Upper lobe of left lung (tissue), 4 donors: ENCODE measurements around the gene CLK4.

ENCODE experiments used
- POLR2AphosphoS5 ChIP-seq, 2 donors: sonication (generic); formaldehyde crosslinking; IDR thresholded peaks; one replicate each; pipeline ENCODE4 v1.5.1; 2017; ENCODE audit warnings: antibody characterized with exemption in 2 of 2
- TF ChIP-seq, protein P1 (sequence below), 6 experiments: fragments of 450-650 bp in 4 of 6; fragments of 200-600 bp in 2 of 6; sonication (generic) in 2 of 6; IDR thresholded peaks; one replicate each; pipeline ENCODE4 v1.5.1; 2016 to 2019; ENCODE audit warnings: antibody characterized with exemption in 6 of 6

DNA sequence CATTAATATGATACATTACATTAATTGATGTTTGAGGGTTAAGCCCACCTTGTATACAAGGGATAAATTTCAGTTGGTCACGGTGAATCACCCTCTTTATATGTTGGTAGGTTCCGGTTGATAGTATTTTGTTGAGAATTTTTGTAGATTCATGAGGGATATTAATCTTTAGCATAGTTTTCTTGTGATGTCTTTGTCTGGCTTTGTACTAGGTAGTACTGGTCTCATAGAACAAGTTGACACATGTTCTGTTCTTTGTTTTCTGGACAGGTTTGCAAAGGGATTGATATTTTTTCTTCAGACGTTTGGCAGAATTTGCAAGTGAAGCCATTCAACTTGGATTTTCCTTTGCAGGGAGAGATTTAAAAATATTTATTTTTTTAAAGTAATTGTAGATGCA, 49.1 kb upstream of the CLK4 start:
- TF ChIP-seq, protein P1, sequence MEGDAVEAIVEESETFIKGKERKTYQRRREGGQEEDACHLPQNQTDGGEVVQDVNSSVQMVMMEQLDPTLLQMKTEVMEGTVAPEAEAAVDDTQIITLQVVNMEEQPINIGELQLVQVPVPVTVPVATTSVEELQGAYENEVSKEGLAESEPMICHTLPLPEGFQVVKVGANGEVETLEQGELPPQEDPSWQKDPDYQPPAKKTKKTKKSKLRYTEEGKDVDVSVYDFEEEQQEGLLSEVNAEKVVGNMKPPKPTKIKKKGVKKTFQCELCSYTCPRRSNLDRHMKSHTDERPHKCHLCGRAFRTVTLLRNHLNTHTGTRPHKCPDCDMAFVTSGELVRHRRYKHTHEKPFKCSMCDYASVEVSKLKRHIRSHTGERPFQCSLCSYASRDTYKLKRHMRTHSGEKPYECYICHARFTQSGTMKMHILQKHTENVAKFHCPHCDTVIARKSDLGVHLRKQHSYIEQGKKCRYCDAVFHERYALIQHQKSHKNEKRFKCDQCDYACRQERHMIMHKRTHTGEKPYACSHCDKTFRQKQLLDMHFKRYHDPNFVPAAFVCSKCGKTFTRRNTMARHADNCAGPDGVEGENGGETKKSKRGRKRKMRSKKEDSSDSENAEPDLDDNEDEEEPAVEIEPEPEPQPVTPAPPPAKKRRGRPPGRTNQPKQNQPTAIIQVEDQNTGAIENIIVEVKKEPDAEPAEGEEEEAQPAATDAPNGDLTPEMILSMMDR (IDR thresholded peaks at IDR 0.05) = no peak
- no peak for TF ChIP-seq POLR2AphosphoS5 (IDR thresholded peaks at IDR 0.05)
